Measurements from ENCODE around the gene HP1BP3. TPM values are rescaled to one million over a fixed set of nuclear protein-coding genes. Genes with fewer than 3 reads are reported as not detected.

HP1BP3 gene
- polyA plus RNA-seq, 1 donor from 2014 or later: 389 TPM

GRCh38 chr1:20717452-20718342 lies 69.4 kb downstream of the HP1BP3 start, which contains the start of gene KIF17:
Gene KIF17 (minus strand): TSS chr1:20718007. CDS start chr1:20717706, 301 bp downstream.
- Histone ChIP-seq H3K36me3 (ENCODE audit: insufficient read depth, low read length) (no peaks in the 10 kb centered on the region), H3K27me3 (ENCODE audit: insufficient read depth, low read depth, low read length) (no peaks in the 10 kb centered on the region), H4K20me1 (ENCODE audit: insufficient read depth) (no peaks in the 10 kb centered on the region), H3K27ac (ENCODE audit: low read length) (no peak within 1 kb of the TSS), H3K4me2 (ENCODE audit: low read length) (no peak within 1 kb of the TSS), H3K9ac (ENCODE audit: low read length) (peak within 1 kb of the TSS; percentile 54), H3K9me3 (ENCODE audit: low read length) (no peaks in the 10 kb centered on the region), H3K79me2 (replicated peaks; ENCODE audit: insufficient read depth, low read length) (no peaks in the 10 kb centered on the region), H3K9me2 (ENCODE audit: insufficient read depth, low read length) (no peaks in the 10 kb centered on the region), H3F3A (ENCODE audit: insufficient read depth, low read length, poor library complexity, severe bottlenecking) (no peaks in the 10 kb centered on the region), H2AFZ (ENCODE audit: low read depth, low read length) (peak within 1 kb of the TSS; percentile 14), H3K4me3 (ENCODE audit: low read length) (peak within 1 kb of the TSS; percentile 65)
- TF ChIP-seq EP300 (conservative IDR thresholded peaks at IDR 0.05; ENCODE audit: poor library complexity, severe bottlenecking) (peak; percentile 27), POLR2AphosphoS5 (IDR thresholded peaks at IDR 0.05) (peak; percentile 41), RAD21 (conservative IDR thresholded peaks at IDR 0.05) (no peak), REST (IDR thresholded peaks at IDR 0.05; ENCODE audit: borderline replicate concordance) (no peak), SMC3 (conservative IDR thresholded peaks at IDR 0.05; ENCODE audit: poor library complexity) (no peak), MXI1 (conservative IDR thresholded peaks at IDR 0.05; ENCODE audit: poor library complexity, severe bottlenecking) (peak; percentile 71), EZH2 (IDR thresholded peaks at IDR 0.05; ENCODE audit: borderline replicate concordance, insufficient read depth, low read length, poor library complexity, severe bottlenecking) (no peak)
- TF ChIP-seq, protein P1, sequence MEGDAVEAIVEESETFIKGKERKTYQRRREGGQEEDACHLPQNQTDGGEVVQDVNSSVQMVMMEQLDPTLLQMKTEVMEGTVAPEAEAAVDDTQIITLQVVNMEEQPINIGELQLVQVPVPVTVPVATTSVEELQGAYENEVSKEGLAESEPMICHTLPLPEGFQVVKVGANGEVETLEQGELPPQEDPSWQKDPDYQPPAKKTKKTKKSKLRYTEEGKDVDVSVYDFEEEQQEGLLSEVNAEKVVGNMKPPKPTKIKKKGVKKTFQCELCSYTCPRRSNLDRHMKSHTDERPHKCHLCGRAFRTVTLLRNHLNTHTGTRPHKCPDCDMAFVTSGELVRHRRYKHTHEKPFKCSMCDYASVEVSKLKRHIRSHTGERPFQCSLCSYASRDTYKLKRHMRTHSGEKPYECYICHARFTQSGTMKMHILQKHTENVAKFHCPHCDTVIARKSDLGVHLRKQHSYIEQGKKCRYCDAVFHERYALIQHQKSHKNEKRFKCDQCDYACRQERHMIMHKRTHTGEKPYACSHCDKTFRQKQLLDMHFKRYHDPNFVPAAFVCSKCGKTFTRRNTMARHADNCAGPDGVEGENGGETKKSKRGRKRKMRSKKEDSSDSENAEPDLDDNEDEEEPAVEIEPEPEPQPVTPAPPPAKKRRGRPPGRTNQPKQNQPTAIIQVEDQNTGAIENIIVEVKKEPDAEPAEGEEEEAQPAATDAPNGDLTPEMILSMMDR (IDR thresholded peaks at IDR 0.05; ENCODE audit: poor library complexity, severe bottlenecking): no peak

DNA sequence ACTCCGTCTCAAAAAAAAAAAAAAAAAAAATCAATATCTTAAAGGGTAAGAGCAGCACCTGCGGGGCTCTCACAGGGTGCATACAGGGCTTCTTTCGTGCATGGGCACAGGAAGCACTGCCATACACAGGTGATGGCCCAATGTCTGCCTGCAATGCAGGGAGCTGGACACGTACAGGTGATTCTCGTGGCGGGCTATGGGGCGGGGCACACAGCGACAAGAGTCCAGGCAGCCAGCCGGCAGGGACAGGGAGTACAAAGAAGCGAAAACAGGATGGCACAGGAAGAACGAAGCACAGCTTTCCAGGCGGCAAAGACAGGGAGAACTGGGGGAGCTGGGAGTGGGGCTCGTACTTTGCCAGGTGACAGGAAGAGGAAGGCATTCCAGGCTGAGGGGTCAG lies 70.9 kb downstream of the HP1BP3 start:
- H3K36me3 ChIP-seq (ENCODE audit: insufficient read depth, low read length): no peaks in the 10 kb centered on the region
- no peaks in the 10 kb centered on the region for H3K27me3 ChIP-seq (ENCODE audit: insufficient read depth, low read depth, low read length)
- H3K4me2 ChIP-seq (ENCODE audit: low read length): no peak overlapping the region
- no peak overlapping the region for H3K9ac ChIP-seq (ENCODE audit: low read length)
- H2AFZ ChIP-seq (ENCODE audit: low read depth, low read length): no peak overlapping the region
- no peaks in the 10 kb centered on the region for H4K20me1 ChIP-seq (ENCODE audit: insufficient read depth)
- TF ChIP-seq EP300 (conservative IDR thresholded peaks at IDR 0.05; ENCODE audit: poor library complexity, severe bottlenecking): no peak
- no peak for TF ChIP-seq TAF1 (IDR thresholded peaks at IDR 0.05; ENCODE audit: low read depth)
- TF ChIP-seq EZH2 (IDR thresholded peaks at IDR 0.05; ENCODE audit: borderline replicate concordance, insufficient read depth, low read length, poor library complexity, severe bottlenecking): no peak
- no peak for TF ChIP-seq MXI1 (conservative IDR thresholded peaks at IDR 0.05; ENCODE audit: poor library complexity, severe bottlenecking)
- no peak for TF ChIP-seq REST (IDR thresholded peaks at IDR 0.05; ENCODE audit: borderline replicate concordance)
- H3K9me2 ChIP-seq (ENCODE audit: insufficient read depth, low read length): no peaks in the 10 kb centered on the region
- no peaks in the 10 kb centered on the region for H3K79me2 ChIP-seq (replicated peaks; ENCODE audit: insufficient read depth, low read length)
- H3K9me3 ChIP-seq (ENCODE audit: low read length): no peaks in the 10 kb centered on the region
- no peak overlapping the region for H3K4me3 ChIP-seq (ENCODE audit: low read length)
- no peak overlapping the region for H3K27ac ChIP-seq (ENCODE audit: low read length)
- H3F3A ChIP-seq (ENCODE audit: insufficient read depth, low read length, poor library complexity, severe bottlenecking): no peaks in the 10 kb centered on the region
